Hematopoietic multipotent progenitor cell treated with erythropoietin and hydrocortisone succinate and interleukin-3 and kit ligand, for 15 days (in vitro differentiated cells): Measurements from ENCODE around the gene CASQ1.

ENCODE experiments used
- DNase-seq: peaks from one replicate; pipeline ENCODE4 v3.0.0-alpha.2; 2015; ENCODE audit warnings: low spot score

CASQ1 gene

DNA sequence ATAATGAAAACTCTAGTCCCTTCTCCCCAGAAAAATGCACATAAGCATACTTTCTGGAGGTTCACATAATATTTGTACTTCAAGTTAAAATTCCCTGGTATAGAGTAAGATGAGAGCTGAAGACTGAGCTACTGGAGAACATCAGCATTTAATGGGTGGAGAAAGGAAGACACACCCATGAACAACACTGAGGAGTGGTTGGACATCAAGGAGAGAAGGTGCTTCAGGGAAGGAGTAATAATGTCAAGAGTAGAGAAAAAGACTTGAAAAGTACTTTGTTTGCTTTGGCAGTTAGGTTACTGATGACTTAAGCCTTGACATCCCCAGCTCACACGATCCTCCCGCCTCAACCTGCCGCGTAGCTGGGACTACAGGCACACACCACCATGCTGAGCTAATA lies 36.7 kb downstream of the CASQ1 start:
- no peak for DNase-seq

DNA sequence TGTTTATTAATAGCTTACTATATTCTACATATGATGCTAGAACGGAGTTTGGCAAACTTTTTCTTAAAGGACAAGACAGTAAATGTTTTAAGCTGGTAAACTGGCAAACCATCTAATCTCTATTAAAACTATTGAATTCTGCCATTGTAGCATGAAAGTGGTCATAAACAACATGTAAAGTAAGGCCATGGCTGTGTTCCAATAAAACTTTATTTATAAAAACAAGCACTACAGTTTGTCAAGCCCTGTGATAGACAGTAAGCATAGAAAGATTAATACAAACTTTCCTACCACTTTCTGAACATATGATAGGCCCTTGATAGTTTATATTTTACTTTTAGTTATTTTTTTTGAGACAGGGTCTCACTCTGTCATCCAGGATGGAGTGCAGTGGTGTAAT lies 37.2 kb downstream of the CASQ1 start:
- DNase-seq, result no peak

DNA sequence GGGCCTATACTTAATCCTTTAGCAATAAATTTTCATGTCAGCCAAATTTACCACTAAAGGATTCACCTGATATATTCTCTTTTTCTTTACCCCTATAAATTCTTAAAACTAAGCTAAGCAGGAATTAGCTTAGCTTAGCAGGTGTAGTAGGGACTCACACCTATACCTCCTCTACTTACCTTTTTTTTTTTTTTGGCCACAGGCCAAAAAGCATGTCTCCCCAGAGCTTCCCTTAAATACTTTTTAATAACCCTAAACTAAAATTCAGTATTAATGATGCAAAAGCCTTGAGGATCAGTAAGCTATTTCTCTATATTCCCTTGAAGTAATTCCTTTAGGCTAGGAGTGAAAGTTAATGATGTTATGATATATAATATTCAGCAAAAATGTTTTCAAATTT lies 38.1 kb downstream of the CASQ1 start:
- DNase-seq, result no peak

DNA sequence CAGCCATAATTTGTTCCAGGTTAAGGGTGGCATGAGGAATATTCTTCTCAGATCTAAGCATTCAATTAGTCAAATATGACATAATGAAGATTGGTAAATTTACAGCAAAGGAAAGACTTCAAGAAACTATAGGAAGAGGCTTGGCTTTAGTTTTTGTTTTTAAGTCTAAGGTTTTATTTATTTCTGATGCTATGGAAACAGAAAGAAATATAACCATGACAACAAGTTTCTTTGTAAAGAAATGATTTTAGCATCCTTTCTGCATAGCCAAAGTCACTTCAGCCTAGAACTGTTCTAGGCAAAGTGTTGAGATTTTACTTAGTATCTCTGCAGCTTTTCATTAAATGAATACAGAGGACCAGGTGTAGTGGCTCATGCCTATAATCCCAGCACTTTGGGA lies 42.5 kb downstream of the CASQ1 start:
- no peak for DNase-seq

DNA sequence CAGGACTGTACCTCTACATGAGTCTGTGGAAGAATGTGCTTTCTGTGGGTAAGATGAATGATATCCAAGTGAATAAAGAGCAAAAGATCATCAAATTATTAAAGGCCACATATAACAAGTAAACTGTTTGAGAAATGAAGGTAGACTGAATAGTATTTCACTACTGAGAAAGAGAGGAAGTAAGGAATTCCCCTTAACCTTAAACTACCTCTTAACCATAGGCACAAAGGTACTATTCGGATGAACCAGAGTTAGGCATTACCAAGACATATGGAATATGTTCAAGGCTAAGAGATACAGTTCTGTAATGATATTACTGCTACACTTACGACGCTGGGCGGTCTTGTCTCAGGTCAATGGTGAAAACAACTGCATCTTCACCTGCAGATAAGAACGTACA lies 46.4 kb downstream of the CASQ1 start:
- DNase-seq, result no peak

DNA sequence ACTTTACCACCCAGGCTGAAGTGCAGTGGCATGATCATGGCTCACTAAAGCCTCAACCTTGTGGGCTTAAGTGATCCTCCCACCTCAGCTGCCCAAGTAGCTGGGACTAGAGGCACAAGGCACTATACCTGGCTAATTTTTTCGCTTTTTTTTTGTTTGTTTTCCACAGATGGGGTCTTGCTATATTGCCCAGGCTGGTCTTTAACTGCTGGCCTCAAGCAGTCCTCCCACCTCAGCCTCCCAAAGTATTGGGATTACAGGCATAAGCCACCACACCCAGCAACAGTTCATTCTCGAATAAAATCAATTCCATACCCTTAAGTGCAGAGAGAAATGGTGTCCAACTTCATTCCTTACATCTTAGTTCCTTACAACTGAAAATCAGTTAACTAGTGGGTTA lies 47.2 kb downstream of the CASQ1 start:
- DNase-seq, result no peak

DNA sequence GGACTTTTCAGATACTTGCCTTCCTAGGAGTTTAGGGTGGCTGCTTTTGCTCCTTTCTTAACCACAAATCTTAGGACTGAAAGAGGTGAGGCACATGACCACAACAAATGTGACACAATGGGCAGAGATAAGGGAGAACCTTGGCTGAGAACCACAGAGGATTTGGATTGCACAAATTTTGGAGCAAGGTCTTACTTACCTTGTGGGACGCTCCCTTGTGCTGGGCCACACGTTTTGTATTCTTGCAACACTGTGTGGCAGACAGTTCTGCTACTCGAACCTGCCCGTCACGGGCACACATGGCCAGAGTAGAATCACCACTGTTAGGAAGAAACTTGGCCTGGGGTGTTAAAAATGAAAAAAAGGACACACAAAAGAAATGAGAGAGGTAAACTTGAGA lies 48.0 kb downstream of the CASQ1 start:
- no peak for DNase-seq

DNA sequence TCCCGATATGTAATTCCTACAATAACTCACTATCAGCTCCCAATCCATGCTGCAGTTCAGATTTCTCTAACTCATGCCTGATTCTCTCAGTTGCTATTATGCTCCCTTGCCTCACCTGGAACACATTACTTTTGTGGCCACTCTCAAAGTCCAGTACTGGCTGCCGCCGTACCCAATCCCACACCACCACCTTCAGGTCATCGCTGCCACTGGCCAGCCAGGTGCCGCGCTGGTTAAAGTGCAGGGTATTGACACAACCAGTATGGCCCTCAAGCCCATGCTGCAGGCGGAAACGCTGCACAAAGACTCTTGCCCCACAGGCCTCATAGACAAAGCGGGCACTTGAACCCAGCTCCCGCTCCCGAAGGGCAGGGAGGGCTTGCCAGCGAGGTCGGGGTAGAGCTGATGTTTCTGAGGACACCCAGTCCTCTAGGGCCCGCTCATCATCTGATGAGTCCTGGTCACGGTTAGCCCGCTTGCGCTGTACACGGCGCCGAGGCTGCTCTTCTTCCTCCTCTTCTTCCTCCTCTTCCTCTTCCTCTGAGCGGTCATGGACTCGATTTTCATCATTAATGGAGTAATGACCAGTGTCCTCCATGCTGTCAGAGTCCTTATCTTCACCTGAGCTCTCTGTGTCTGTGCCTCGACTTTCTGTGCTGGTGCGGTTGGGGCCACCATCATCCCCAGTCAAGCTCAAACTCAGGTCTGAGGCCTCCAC lies 49.4 kb downstream of the CASQ1 start:
- no peak for DNase-seq

DNA sequence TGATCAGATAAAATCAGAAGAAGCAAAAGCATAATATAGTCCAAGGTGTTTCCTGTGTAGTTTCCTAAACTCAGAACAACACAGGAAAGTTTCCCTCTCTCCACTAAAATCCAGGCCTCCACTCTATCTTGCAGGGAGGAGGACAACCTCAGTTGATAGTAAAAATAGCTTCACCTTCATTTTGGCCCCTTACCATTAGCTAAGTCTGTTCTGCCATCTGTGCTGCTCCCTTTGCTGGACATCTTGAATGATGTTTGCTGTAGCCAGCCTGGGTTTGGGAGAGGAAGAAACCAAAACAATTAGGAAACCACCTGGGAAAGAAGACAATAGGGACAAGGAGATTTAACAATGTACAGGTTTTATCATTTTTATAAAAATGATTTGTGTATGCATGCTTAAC lies 53.4 kb downstream of the CASQ1 start:
- DNase-seq, result no peak

DNA sequence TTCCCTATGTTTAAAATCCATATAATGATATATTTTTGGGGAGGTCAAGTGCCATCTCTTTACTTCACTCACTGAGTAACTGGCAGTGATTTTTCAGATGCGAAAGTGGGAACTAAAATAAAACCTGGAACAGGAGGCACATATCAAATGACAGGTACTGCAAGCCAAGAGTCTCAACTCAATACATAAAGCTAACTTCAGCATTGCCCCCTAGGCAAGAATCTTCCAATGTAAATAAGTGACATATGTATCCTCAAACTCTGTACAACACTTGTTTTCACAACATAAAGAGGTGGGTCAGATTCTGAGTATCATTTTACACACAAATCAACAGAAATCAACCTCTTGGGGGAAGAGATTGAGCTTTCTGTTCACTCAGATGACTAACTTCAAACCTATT lies 53.8 kb downstream of the CASQ1 start:
- DNase-seq, result no peak

DNA sequence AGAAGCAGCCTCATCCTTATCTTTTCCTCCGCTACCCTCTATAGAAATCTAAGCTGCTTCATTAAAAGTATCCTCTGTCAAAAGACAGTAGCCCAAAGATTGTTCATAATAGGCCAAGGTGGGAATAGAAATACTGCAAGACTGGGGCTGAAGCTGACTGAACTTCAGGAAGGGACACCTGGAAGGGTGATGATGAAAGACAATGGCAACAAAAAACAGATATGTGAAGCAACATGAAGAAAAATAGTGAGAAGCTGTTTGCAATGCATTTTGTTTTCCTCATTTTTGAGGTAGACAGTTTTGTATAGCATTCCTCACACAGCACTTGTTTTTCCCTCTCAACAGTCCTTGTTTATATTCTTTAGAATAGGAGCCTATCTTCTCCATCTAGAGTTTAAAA lies 55.1 kb downstream of the CASQ1 start:
- no peak for DNase-seq

DNA sequence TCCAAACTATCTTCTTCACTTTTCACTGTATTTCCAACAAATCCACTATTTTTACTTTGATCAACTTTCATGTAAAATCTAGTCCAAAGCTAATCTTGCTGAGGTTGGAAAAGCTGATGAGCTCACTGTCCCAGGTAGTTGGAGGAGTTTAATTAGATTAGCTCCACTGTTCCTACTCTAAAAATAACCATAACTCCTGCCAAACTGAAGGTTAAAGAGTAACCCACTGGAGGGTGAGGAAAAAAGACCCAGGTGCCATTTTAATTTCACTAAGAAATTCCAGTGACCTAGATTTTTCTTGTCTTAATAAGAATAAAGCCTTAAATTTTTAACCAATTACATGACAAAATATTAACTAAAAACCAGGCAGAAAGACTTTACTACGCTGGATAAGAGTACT lies 56.7 kb downstream of the CASQ1 start:
- DNase-seq, result no peak

DNA sequence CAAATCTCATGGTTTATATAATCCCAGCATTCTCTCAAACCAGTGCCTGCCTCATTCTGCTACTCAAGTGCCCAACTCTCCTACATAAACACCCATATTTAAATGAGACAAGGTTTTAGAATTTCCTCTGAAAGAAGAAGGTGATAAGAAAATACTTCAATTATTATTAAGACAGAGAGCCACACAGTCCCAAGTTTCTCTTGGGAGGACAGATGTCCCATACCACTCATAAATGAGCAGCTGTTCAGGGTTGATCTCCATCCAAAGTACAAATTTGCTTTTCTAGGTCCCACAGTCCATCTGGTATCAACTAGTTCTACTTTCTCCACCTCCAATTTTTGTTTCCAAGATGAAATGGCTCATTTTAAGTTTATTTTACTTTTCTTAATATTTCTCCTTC lies 60.6 kb downstream of the CASQ1 start:
- DNase-seq, result no peak
